ENCODE results near the gene BRAF. TPM values are rescaled to one million over a fixed set of nuclear protein-coding genes. Genes with fewer than 3 reads are reported as not detected.

BRAF gene
- total RNA-seq, 2 donors from 2014 or later: 30.8 to 52.9 TPM

DNA sequence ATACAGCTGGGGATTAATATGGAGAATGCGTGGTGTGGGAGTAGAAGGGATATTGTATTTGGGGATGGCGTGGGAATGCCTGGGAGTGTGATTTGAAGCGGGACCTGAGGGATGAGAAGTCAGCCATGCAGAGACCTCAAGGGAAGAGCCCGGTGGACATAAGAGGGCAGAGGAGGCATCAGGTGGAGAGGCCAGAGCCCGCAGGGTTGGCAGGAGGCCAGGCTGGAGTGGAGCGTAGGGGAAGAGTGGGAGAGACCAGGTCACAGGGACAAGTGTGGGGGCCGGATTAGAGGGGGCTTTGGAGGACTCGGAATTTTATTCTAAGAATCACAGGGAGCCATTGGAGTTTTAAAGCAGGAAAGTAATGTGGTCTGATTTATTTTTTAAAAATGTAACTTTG is 226.3 kb downstream of the BRAF start:
- no peak for DNase-seq (ENCODE audit: low spot score)
- Histone ChIP-seq H3K4me1 (replicated peaks) (peaks cover 5% of the 10 kb centered on the region), H3K27me3 (replicated peaks; ENCODE audit: insufficient read depth) (no peaks in the 10 kb centered on the region), H3K27ac (no peak overlapping the region), H3K9me3 (no peaks in the 10 kb centered on the region), H3K36me3 (no peaks in the 10 kb centered on the region), H3K4me3 (no peak overlapping the region)
- 88% methylated on average over 8 of the region's 8 CpGs for WGBS
- TF ChIP-seq, protein P1, sequence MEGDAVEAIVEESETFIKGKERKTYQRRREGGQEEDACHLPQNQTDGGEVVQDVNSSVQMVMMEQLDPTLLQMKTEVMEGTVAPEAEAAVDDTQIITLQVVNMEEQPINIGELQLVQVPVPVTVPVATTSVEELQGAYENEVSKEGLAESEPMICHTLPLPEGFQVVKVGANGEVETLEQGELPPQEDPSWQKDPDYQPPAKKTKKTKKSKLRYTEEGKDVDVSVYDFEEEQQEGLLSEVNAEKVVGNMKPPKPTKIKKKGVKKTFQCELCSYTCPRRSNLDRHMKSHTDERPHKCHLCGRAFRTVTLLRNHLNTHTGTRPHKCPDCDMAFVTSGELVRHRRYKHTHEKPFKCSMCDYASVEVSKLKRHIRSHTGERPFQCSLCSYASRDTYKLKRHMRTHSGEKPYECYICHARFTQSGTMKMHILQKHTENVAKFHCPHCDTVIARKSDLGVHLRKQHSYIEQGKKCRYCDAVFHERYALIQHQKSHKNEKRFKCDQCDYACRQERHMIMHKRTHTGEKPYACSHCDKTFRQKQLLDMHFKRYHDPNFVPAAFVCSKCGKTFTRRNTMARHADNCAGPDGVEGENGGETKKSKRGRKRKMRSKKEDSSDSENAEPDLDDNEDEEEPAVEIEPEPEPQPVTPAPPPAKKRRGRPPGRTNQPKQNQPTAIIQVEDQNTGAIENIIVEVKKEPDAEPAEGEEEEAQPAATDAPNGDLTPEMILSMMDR (IDR thresholded peaks at IDR 0.05): no peak
- no peak for TF ChIP-seq POLR2AphosphoS5 (IDR thresholded peaks at IDR 0.05)
- no peak for TF ChIP-seq POLR2A (IDR thresholded peaks at IDR 0.05)
- intact Hi-C loops (cut with DNase I): loop anchor here (10.0 kb wide), 1 partner anchor 226 kb away; the partner anchor contains the start of gene BRAF

DNA sequence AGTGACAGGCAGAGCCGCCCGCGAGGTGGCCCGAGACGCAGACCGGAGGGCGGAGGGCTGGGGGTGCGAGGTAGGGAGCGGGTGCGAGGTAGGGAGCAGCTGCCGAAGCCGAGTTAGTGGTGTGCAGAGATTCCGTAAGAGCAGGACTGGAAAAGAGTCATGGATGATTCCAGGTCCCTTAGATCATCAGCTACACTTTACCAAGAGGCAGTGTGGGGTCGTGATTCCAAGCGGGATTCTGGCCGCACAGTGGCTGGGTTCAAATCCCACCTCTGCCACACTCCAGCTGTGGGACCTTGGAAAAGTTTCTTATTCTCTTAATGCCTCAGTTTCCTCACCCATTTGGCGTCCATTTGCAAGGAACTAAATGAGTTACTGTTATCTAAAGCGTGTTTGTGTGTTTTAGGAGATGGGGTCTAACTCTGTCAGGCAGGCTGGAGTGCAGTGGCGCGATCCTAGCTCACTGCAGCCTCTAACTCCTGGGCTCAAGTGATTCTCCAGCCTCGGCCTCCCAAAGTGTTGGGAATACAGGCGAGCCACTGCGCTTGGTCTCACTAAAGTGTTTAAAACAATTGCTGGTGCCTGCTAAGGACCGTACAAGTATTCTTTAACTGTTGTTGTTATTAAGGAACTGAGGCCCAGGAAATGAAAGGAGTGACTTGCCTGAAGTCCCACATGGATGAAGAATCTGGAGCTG is 227.1 kb downstream of the BRAF start:
- no peak for TF ChIP-seq POLR2A (IDR thresholded peaks at IDR 0.05)
- TF ChIP-seq, protein P1 (IDR thresholded peaks at IDR 0.05): no peak
- TF ChIP-seq POLR2AphosphoS5 (IDR thresholded peaks at IDR 0.05): no peak
- 29% methylated on average over 24 of the region's 24 CpGs for WGBS
- H3K27me3 ChIP-seq (replicated peaks; ENCODE audit: insufficient read depth): no peaks in the 10 kb centered on the region
- H3K9me3 ChIP-seq: no peaks in the 10 kb centered on the region
- intact Hi-C loops (cut with DNase I): loop anchor here (10.0 kb wide), 1 partner anchor 227 kb away; the partner anchor contains the start of gene BRAF
- H3K36me3 ChIP-seq: no peaks in the 10 kb centered on the region
- peak overlapping the region; percentile 93 to 94 for H3K27ac ChIP-seq
- DNase-seq (ENCODE audit: low spot score): no peak
- H3K4me1 ChIP-seq (replicated peaks): peaks cover 5% of the 10 kb centered on the region
- peak overlapping the region; percentile 69 to 79 for H3K4me3 ChIP-seq

DNA sequence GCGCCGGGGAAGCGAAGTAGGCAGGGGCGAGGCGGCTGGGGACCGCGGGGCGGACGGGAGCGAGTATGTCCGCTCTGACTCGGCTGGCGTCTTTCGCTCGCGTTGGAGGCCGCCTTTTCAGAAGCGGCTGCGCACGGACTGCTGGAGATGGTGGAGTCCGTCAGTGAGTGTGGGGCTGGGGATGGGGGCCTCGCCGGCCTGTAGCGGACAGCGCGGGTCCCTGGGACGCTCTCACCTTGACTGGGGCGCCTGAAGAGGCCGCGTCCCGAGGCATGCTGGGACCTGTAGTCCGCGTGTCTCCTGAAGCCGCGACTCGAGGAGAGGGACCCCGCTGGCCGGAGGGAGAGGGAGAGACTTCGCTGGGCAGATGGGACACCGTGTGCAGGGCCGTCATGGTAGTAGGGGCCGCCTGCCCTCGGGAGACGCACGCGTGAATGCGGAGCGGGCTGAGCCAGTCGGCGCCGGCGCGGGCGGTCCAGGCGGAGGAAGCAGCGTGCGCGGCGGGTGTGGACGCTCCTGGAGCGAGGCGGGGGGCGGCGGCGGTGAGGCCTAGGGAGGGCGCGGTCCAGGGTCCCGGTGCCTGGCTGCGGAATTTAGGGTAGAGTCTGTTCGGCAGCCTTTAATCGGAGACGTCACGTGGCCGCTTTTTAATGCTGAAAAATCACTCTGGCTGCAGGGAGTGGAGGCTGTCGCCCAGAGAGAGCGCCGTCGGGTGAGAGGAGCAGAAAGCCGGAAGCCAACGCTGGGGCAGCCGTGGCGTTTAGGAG is 227.9 kb downstream of the BRAF start, which contains the start of gene NDUFB2:
Gene NDUFB2, plus strand, starts transcription at position 29 of the 767 bp plus-strand sequence. Its CDS starts 37 bp downstream, at position 66.
- Histone ChIP-seq H3K4me1 (replicated peaks) (peaks cover 5% of the 10 kb centered on the region), H3K36me3 (no peaks in the 10 kb centered on the region), H3K27ac (peak within 1 kb of the TSS; percentile 93 to 94), H3K27me3 (replicated peaks; ENCODE audit: insufficient read depth) (no peaks in the 10 kb centered on the region), H3K4me3 (peak within 1 kb of the TSS; percentile 69 to 79), H3K9me3 (no peaks in the 10 kb centered on the region)
- TF ChIP-seq POLR2AphosphoS5 (IDR thresholded peaks at IDR 0.05) (peak; percentile 59), POLR2A (IDR thresholded peaks at IDR 0.05) (peak; percentile 83)
- TF ChIP-seq, protein P1 (IDR thresholded peaks at IDR 0.05): peak in 2 of 4 experiments; percentile 4 to 15
- under 1% methylated on average over 57 of the region's 82 CpGs for WGBS
- peak; percentile 75 for DNase-seq (ENCODE audit: low spot score)
- intact Hi-C loops (cut with DNase I): loop anchor here (10.0 kb wide), 1 partner anchor 228 kb away; the partner anchor contains the start of gene BRAF

DNA sequence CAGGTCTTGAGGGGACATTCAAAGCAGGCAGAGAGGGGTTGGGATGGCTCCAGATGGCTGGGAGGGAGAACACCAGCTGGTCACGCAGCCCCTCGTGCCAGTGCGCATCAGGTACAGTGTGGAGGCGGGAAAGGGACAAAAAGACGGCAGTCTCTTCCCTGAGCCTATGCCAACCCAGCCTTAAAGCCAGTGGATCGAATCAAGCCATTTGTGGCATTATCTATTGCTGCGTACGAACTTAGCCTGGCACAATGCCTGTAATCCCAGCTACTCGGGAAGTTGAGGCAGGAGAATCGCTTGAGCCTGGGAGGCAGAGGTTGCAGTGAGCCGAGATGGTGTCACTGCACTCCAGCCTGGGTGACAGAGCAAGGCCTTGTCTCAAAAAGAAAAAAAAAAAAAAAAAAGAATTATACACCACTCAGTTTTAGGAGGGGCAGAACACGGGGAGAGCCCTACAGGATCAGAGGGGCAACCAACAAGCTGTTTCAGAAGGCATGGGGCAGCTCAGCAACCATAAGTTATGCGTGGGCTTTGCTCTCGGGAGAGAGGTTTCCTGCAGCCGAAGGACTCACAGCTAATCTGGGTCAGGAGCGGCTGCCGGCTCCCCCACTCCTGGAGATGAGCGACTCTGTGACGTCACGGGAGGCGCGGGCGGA is 228.6 kb downstream of the BRAF start:
- WGBS: 16% methylated on average over 23 of the region's 23 CpGs
- Histone ChIP-seq H3K9me3 (no peaks in the 10 kb centered on the region), H3K27ac (peak overlapping the region; percentile 93 to 94), H3K4me3 (peak overlapping the region; percentile 69 to 79), H3K36me3 (peaks cover 0 to 3% of the 10 kb centered on the region in 2 donors), H3K27me3 (replicated peaks; ENCODE audit: insufficient read depth) (no peaks in the 10 kb centered on the region), H3K4me1 (replicated peaks) (peaks cover 5% of the 10 kb centered on the region)
- DNase-seq (ENCODE audit: low spot score): peak; percentile 92
- TF ChIP-seq POLR2AphosphoS5 (IDR thresholded peaks at IDR 0.05) (peak; percentile 79), POLR2A (IDR thresholded peaks at IDR 0.05) (no peak)
- TF ChIP-seq, protein P1 (IDR thresholded peaks at IDR 0.05): no peak
- intact Hi-C loops (cut with DNase I): loop anchor here (10.0 kb wide), 1 partner anchor 229 kb away; the partner anchor contains the start of gene BRAF

All from prostate gland (tissue), 2 donors.